HG02588 (cell line): ENCODE results near the gene UBE2Q1.

Source experiments
- ATAC-seq: cut with Tn5 transposase; IDR thresholded peaks from one replicate; pipeline ENCODE4 v1.9.1; 2021; ENCODE audit warnings: mild to moderate bottlenecking, moderate library complexity; ENCODE audit not compliant: unreplicated experiment

Gene UBE2Q1

DNA sequence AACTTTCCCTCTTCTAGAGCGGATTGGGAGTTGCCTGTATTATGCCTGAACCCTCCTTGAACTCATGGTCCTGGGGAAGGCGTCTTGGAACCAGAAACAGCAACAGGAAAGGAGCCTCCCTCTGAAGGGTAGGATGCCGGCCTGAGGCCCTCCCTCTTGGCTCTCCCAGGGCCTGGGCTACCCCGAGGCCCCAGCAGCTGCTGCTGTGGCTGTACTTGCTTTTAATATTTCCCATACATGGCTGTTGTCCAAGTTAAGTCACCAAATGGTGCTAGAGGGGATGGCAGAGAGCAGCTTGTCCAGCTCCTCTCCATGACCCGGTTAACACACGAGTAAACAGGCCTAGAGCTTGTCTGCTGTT, 19.6 kb upstream of the UBE2Q1 start:
- ATAC-seq = no peak

- ATAC-seq = no peak
Observed at GRCh38 chr1:154577346-154578057, 19.0 kb upstream of the UBE2Q1 start.

DNA sequence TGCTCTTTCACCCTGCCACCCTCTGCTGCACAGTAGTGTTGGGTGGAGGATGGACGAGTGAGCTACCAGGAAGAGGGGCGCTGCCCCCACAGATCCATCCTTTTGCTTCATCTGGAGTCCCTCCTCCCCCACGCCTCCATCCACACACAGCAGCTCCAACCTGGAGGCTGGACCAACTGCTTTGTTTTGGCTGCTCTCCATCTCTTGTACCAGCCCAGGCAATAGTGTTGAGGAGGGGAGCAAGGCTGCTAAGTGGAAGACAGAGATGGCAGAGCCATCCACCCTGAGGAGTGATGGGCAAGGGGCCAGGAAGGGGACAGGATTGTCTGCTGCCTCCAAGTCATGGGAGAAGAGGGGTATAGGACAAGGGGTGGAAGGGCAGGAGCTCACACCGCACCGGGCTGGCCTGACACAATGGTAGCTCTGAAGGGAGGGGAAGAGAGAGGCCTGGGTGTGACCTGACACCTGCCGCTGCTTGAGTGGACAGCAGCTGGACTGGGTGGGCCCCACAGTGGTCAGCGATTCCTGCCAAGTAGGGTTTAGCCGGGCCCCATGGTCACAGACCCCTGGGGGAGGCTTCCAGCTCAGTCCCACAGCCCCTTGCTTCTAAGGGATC, 17.6 kb upstream of the UBE2Q1 start:
- no peak for ATAC-seq

GRCh38 chr1:154575147-154575927, 16.9 kb upstream of the UBE2Q1 start:
- no peak for ATAC-seq

DNA sequence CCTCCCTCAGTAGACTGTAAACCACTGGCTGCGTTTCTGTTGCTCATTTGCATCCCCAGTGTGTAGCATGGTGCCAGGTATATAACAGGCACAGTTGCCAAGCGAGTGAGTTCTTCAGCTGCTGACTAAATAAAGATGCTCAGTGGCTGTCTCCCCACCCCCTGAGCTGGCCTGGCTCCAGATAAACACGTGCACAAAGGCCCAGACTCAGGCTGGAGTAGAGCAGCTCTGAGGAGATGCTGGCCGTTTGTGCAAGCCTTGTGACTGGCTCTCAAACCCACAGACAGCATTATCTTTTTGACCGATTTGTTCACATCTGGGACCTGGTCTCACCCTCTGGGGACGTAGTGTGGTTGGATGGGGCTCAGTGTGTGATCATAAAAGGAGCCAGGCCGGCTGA, 16.3 kb upstream of the UBE2Q1 start:
- ATAC-seq = no peak

DNA sequence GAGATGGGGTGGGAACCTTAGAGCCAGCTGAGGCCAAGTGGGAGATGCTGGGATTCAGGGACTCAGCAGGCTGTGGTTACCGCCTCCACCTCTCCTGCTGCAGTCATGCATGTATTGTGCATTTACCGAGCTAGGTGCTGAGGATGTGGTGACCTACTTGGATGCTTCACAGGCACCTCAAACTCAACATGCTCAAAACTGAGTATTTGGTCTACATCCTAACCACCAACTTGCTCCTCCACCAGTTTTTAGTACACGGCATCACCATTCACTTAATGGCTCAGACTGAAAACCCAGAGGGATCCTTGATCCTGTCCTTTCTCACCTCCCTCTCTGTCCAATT, 14.7 kb upstream of the UBE2Q1 start:
- no peak for ATAC-seq

DNA sequence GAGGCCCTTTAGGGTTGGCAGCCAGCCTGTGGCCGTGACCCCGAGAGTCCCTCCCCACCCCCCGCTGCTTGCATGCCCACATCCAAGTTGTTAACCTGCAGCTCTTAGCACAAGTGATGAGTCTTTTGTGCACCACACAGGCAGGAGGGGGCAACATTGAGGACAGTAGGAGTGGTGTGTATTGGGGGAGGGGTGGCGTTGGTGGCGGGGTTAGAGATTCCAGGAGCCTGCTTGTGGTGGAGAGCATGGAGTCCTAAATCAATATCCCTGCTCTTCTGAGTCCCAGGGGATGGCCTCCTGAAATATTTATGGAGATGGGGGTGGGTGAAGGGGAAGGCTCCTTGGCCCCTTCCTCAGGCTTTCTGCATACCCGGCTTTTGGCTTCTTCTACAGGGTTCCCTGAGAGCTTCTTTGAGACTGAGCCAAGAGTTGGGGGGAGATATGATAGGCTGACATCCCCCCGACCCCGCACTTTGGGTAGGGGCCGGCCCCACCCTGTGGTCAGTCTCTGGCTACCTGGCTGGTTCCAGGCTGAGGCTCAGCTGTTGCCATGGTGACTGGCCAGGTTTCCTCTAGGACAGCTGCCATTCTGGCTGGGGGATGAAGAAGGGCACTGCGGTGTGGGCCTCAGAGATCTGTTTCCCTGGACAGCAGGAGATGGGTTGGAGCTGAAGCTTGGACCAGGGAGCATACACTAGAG, 14.2 kb upstream of the UBE2Q1 start:
- ATAC-seq = no peak

- ATAC-seq = no peak
Observed at GRCh38 chr1:154571964-154572288, 13.5 kb upstream of the UBE2Q1 start.

DNA sequence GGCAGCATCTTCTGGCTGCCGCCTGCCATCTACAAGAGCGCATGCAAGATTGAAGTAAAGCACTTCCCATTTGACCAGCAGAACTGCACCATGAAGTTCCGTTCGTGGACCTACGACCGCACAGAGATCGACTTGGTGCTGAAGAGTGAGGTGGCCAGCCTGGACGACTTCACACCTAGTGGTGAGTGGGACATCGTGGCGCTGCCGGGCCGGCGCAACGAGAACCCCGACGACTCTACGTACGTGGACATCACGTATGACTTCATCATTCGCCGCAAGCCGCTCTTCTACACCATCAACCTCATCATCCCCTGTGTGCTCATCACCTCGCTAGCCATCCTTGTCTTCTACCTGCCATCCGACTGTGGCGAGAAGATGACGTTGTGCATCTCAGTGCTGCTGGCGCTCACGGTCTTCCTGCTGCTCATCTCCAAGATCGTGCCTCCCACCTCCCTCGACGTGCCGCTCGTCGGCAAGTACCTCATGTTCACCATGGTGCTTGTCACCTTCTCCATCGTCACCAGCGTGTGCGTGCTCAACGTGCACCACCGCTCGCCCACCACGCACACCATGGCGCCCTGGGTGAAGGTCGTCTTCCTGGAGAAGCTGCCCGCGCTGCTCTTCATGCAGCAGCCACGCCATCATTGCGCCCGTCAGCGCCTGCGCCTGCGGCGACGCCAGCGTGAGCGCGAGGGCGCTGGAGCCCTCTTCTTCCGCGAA, 12.9 kb upstream of the UBE2Q1 start:
- ATAC-seq = no peak

- no peak for ATAC-seq
Observed at GRCh38 chr1:154568157-154568815, 9.8 kb upstream of the UBE2Q1 start.

DNA sequence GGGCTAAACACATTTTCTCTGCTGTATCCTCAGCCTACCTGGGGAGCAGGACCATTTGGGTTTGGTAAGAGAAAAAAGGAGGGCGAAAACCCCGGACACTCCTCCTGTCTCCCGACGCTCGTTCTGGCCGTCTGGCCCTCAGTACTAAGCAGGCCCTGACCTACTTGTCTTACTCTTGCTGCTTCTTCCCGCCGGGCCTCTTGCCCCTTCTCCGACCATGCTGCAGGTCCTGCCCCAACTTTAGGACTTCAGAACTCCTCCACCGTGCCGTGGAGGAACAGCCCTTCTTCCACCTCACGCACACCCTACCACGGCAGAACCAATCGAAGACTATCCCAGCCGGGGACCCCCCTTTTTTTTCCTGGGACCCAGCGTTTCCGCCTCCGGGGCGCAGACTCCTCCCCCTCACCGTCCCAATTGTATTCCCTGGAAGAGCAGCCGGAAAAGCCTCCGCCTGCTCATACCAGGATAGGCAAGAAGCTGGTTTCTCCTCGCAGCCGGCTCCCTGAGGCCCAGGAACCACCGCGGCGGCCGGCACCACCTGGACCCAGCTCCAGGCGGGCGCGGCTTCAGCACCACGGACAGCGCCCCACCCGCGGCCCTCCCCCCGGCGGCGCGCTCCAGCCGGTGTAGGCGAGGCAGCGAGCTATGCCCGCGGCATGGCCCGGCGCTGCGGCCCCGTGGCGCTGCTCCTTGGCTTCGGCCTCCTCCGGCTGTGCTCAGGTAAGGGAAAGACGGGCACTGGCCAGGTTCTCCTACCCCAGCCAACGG, 9.1 kb upstream of the UBE2Q1 start, which contains the start of gene CHRNB2:
TSS of gene CHRNB2 (plus strand) at position 393 of the 771 bp plus-strand sequence. CDS start at position 660, 267 bp downstream.
- no peak for ATAC-seq

DNA sequence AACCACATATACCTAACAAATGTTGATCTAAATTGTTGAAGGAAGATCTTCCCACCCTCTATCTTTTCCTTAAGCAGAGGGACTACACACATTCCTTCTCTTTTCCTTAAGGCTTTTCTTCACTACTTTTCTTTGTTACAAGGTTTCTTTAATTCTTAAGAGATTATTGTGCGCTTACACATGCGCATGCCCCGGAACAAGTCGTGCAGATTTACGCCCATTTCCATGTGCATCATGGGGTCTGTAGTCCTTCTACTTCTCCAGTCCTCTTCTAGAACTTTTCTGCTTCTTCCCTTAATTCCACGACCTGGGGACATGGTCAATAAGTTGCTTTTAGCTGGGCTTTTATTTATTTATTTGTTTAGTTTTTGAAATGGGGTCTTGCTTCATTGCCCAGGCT, 7.4 kb upstream of the UBE2Q1 start:
- ATAC-seq = no peak

GRCh38 chr1:154559466-154560044, 1.1 kb upstream of the UBE2Q1 start:
- no peak for ATAC-seq

- ATAC-seq = peak; percentile 81
Observed at GRCh38 chr1:154558720-154559465, 431 bp upstream of the UBE2Q1 start.

DNA sequence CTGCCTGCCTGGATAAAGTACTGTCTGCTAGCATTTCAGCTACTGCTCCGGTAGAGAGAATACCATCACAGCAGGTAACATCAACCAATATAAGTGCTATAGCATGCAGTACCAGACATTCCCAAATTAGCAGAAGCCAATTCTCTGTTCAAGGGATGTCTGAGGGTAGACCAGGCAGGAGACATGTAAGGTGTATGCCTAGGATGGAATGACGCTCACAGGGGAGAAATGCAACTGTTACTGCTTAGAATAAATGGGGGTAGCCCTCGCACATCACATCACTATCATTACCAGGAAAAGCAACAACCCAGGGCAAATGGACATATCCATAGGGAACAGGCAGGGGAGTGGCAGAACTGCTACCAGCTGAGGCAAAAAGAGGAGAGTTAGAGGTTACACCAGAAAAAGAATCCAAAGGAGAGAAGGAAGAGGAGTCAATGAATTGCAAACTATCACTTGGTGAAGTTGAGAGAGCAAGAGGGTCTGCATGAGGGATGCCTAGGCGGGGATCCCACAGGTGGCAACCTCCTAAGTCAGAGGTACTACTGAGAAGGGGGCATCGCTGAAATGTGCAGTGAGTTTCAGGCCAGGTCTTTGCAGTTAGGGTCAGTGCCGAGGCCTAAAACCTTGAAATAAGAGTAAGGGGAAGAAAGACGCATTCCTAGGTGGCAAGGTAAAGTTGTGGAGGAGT, 1.1 kb downstream of the UBE2Q1 start:
- no peak for ATAC-seq

DNA sequence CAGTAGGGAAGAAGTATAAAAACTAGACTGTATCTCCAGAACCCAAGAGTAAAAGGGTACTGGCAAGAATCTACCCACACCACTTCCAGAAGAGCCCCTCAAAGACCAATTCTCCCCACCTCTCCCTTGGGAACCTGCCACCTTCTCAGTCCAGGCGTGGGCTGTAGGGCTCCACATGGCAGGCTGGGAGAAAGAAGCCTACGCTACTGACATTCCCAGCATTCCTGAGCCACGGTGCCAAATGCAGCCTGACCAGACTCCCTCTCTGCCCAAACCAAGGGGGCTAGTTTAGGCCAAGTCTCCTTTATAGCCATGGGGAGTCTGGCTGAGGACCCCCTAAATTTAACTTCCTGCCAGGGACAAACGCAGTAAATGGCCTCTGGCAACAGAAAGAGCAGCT, 2.0 kb downstream of the UBE2Q1 start:
- ATAC-seq = no peak

GRCh38 chr1:154553056-154554030, 5.1 kb downstream of the UBE2Q1 start:
- ATAC-seq = no peak
